Inferior parietal cortex (tissue), 1 donor: ENCODE results near the gene MSANTD1.

ENCODE experiments used
- DNase-seq: peaks from one replicate; pipeline ENCODE4 v3.0.0-alpha.2; 2016; ENCODE audit errors: extremely low spot score

The MSANTD1 gene

GRCh38 chr4:3302786-3303564, 54.0 kb downstream of the MSANTD1 start:
- no peak for DNase-seq

- DNase-seq, result no peak
These were observed 54.5 kb downstream of the MSANTD1 start for GRCh38 chr4:3303565-3303824.

GRCh38 chr4:3303923-3304710, 55.2 kb downstream of the MSANTD1 start:
- DNase-seq, result no peak

GRCh38 chr4:3304831-3305609, 56.1 kb downstream of the MSANTD1 start:
- DNase-seq, result no peak

- DNase-seq, result no peak
These were observed 56.8 kb downstream of the MSANTD1 start for GRCh38 chr4:3305610-3306371.
